Activated CD4-positive, alpha-beta T cell treated with anti-CD3 and anti-CD28 coated beads, Interleukin-2, amount 10 ng/mL, durations not matched to agents 7 days and 5 days (primary cell): Measurements from ENCODE around the gene ATP5PO. TPM values are rescaled to one million over a fixed set of nuclear protein-coding genes. Genes with fewer than 3 reads are reported as not detected.

Experiments
- CTCF ChIA-PET: fragments of 350-600 bp; sonication (Branson Sonifier 250); formaldehyde crosslinking; loops from one replicate; lab custom pipeline; 2021; ENCODE audit warnings: antibody characterized with exemption; lab: Charles Lee
- POLR2A ChIA-PET: fragments of 350-600 bp; sonication (Branson Sonifier 250); formaldehyde crosslinking; loops from one replicate; lab custom pipeline; 2021; ENCODE audit warnings: antibody characterized with exemption; lab: Charles Lee
- DNase-seq: peaks from one replicate; pipeline ENCODE4 v3.0.0-alpha.2; 2020
- H3K27ac Mint-ChIP-seq: one replicate; pipeline ENCODE4 v1.8.0; 2021; ENCODE audit warnings: mild to moderate bottlenecking, moderate library complexity, mixed read lengths
- H3K27me3 Mint-ChIP-seq: one replicate; pipeline ENCODE4 v1.8.0; 2021; ENCODE audit warnings: mixed read lengths
- H3K36me3 Mint-ChIP-seq: one replicate; pipeline ENCODE4 v1.8.0; 2021; ENCODE audit warnings: low read depth, mixed read lengths
- H3K4me1 Mint-ChIP-seq: one replicate; pipeline ENCODE4 v1.8.0; 2021; ENCODE audit warnings: mixed read lengths
- H3K4me3 Mint-ChIP-seq: one replicate; pipeline ENCODE4 v1.8.0; 2021; ENCODE audit warnings: mild to moderate bottlenecking, moderate library complexity, mixed read lengths
- H3K9me3 Mint-ChIP-seq: one replicate; pipeline ENCODE4 v1.8.0; 2021; ENCODE audit warnings: mixed read lengths
- total RNA-seq, 2 experiments: library from RNA; stranded (reverse); gene quantifications; one replicate each; pipeline ENCODE4 v1.2.3, GENCODE V29; 2021

ATP5PO gene
- total RNA-seq, 2 experiments from 2014 or later: 190 to 201 TPM

DNA sequence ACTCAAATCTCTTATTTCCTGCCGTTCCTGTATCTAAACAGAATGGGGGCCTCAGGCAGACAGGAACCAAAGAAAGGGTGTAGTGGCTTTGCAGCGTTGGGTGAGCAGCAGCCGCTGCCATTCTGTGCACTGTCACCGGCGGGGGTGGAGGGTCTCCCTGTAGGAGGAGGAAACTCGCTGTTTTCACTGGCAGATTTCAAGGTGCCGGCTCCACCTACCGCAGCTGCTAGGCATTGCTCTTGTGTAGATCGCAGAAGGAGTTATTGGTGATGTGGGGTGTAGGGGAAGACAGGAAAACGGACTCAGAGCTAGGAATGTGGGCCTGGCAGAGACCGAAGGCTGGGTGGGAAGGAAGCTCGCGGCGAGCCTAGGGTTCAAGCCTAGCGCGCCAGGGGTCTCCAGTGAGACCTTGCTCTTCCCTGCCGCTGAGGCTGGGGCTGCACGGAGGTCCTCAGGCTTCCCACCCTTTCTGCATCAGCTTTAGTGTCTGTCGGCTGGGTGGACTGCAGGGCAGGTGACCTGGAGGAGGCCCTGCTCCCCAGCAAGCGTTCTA, 20.8 kb downstream of the ATP5PO start:
- ChIA-PET CTCF (interaction anchor here (1.5 kb wide), 1 partner anchor 17 kb away, joined by 3 read pairs; no protein-coding TSS in a partner anchor), POLR2A (no interaction called here)
- H3K4me3 Mint-ChIP-seq: peak overlapping the region; percentile 26
- H3K4me1 Mint-ChIP-seq: peaks cover 16% of the 10 kb centered on the region
- H3K27ac Mint-ChIP-seq: peak overlapping the region; percentile 59
- H3K9me3 Mint-ChIP-seq: no peaks in the 10 kb centered on the region
- peaks cover 3% of the 10 kb centered on the region for H3K36me3 Mint-ChIP-seq
- DNase-seq: peak; percentile 65
- peaks cover 3% of the 10 kb centered on the region for H3K27me3 Mint-ChIP-seq

DNA sequence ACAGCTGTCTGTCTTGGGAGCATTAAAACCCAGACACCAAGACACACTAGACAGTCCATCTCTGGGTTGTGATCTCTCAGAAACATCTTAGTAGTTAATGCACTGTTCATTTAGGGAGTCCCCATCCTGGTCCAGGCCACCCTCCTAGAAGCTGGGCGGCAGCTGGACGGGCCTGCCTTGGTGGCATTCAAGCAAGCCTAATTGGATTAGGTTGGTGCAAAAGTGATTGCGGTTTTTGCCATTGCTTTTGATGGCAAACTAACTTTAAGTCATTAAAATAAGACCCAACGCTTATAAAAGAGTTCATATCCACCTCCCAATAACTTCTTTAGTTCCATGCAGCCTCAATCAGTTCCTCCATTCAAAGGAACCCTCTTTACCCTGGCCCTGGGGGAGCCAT, 21.7 kb downstream of the ATP5PO start:
- peaks cover 13% of the 10 kb centered on the region for H3K4me1 Mint-ChIP-seq
- no peaks in the 10 kb centered on the region for H3K36me3 Mint-ChIP-seq
- H3K27ac Mint-ChIP-seq: no peak overlapping the region
- no peaks in the 10 kb centered on the region for H3K9me3 Mint-ChIP-seq
- H3K27me3 Mint-ChIP-seq: peaks cover 7% of the 10 kb centered on the region
- ChIA-PET CTCF (interaction anchor here (1.5 kb wide), 1 partner anchor 17 kb away, joined by 3 read pairs; no protein-coding TSS in a partner anchor), POLR2A (no interaction called here)
- H3K4me3 Mint-ChIP-seq: no peak overlapping the region
- DNase-seq: no peak

DNA sequence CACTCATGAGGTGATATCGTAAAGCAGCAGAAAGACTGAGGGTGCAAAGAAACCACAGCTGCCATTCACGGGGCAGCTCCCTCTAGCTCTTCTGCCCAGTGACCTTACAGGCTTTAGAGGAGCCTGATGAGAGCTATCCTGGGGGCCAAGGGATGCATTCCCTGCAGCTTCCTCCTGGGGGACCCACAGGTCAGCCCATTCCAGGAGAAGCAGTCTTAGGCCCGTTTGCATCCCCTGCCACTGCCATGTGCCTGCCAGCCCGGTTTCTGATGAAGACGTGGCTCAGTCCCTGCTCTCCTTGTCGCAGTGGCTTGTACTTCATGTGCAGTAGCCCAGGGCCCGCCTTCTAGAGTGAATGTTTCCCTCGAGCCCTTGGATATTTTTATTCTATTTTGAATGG, 22.8 kb downstream of the ATP5PO start:
- no peaks in the 10 kb centered on the region for H3K36me3 Mint-ChIP-seq
- no peak overlapping the region for H3K4me3 Mint-ChIP-seq
- POLR2A ChIA-PET: no interaction called here
- no peak for DNase-seq
- H3K27me3 Mint-ChIP-seq: peaks cover 7% of the 10 kb centered on the region
- no peak overlapping the region for H3K27ac Mint-ChIP-seq
- no peaks in the 10 kb centered on the region for H3K9me3 Mint-ChIP-seq
- H3K4me1 Mint-ChIP-seq: peaks cover 13% of the 10 kb centered on the region
- CTCF ChIA-PET: no interaction called here

DNA sequence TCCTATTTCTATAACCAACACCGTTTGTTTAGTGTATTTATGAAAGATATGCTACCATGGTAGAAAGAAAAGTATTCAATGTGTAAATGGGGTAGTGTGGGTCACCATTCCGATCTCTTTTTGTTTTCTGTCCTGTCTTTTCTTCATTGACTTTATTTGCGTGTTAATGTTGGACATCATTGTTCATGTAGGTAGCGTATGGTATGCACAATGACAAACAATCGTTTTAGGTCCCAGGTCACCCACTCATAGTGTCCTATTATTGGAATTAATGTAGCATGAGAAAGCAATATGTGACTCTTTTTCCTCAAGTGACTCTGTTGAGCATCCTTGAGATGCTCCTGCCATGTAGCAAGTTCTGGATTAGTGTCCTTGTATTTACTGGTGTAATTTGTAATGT, 25.4 kb downstream of the ATP5PO start:
- H3K27me3 Mint-ChIP-seq: peaks cover 7% of the 10 kb centered on the region
- H3K27ac Mint-ChIP-seq: no peak overlapping the region
- no peak for DNase-seq
- no peak overlapping the region for H3K4me3 Mint-ChIP-seq
- H3K4me1 Mint-ChIP-seq: peaks cover 8% of the 10 kb centered on the region
- H3K9me3 Mint-ChIP-seq: no peaks in the 10 kb centered on the region
- ChIA-PET CTCF (no interaction called here), POLR2A (no interaction called here)
- no peaks in the 10 kb centered on the region for H3K36me3 Mint-ChIP-seq

DNA sequence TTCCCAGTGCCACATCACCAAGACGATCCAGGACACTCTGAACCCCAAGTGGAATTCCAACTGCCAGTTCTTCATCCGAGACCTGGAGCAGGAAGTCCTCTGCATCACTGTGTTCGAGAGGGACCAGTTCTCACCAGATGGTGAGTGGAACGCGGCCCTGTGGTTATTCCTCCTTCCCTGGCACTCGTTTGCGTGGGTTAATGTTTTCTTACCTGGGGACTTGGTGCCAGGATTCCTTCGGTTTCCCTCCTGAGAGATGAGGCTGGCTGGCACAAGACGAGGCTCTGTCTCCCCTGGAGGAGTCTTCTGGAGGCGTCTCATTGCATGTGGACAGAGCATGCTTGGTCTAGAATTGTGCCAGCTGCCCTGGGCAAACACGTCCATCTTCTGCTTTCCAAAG, 29.3 kb downstream of the ATP5PO start:
- CTCF ChIA-PET: no interaction called here
- POLR2A ChIA-PET: no interaction called here

DNA sequence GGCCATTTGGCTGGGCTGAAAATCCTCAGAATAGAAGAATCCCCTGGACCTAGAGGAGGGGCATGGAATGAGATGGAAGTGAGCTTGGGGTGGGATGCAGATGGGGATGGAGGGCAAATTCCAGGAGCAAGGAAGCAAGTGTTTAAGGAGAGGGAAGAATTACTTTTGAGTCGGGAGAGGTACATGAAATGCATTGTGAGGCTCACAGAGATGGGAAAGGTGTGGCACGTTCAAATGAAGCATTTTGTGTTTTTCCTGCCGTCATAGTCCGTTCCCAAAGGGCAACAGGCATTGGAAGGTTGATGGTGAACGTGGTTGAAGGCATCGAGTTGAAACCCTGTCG, 30.5 kb downstream of the ATP5PO start:
- H3K27ac Mint-ChIP-seq: no peak overlapping the region
- H3K9me3 Mint-ChIP-seq: no peaks in the 10 kb centered on the region
- H3K27me3 Mint-ChIP-seq: peaks cover 5% of the 10 kb centered on the region
- H3K36me3 Mint-ChIP-seq: no peaks in the 10 kb centered on the region
- ChIA-PET CTCF (interaction anchor here (0.6 kb wide), 1 partner anchor 328 kb away, joined by 4 read pairs; no protein-coding TSS in a partner anchor), POLR2A (no interaction called here)
- DNase-seq: no peak
- no peak overlapping the region for H3K4me3 Mint-ChIP-seq
- no peaks in the 10 kb centered on the region for H3K4me1 Mint-ChIP-seq

More for the DNA sequence above, 29.3 kb downstream of the ATP5PO start:
- H3K27ac Mint-ChIP-seq: no peak overlapping the region
- DNase-seq: no peak
- no peak overlapping the region for H3K4me3 Mint-ChIP-seq
- no peaks in the 10 kb centered on the region for H3K4me1 Mint-ChIP-seq
- no peaks in the 10 kb centered on the region for H3K9me3 Mint-ChIP-seq
- no peaks in the 10 kb centered on the region for H3K36me3 Mint-ChIP-seq
- H3K27me3 Mint-ChIP-seq: peaks cover 5% of the 10 kb centered on the region

DNA sequence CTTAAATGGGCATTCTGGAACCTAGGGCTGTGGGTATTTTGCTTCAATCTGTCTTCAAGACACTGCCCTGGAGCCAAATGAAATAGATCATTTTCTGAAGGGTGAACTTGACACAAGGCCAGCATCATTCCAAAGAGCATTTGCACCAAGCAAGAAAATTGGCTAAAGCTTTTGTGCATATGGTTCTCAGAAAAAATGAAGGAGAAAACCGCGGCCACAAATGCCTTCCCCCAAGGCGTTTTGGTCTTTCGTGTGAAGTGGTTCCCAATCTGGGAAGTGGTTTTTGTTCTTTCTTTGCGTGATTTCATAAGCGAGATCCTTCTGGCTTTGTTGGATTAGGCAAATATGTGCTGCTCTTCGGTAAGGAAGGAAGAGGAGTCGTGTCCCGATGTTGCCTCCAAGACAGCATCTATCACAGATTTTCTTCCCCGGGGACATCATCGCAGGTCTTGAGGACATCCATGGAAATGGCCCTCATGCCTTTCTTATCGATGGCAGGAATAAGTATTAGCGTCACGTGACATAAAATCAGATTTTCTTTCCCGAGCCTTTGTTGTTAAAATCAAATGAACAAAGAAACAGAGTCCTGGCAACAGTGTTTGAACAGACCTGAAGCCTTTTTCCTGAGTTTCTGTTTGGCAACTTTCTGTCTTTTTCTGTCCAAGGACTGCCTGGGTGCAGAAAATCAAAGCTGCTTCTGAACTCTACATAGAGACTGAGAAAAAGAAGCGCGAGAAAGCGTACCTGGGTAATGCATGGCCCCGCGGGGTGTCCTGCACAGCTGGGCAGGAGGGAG, 31.0 kb downstream of the ATP5PO start:
- ChIA-PET POLR2A (no interaction called here), CTCF (interaction anchor here (0.6 kb wide), 1 partner anchor 328 kb away, joined by 4 read pairs; no protein-coding TSS in a partner anchor)
- Mint-ChIP-seq H3K9me3 (no peaks in the 10 kb centered on the region), H3K4me3 (no peak overlapping the region), H3K4me1 (no peaks in the 10 kb centered on the region), H3K36me3 (no peaks in the 10 kb centered on the region), H3K27me3 (peaks cover 5% of the 10 kb centered on the region), H3K27ac (no peak overlapping the region)
- DNase-seq: no peak

DNA sequence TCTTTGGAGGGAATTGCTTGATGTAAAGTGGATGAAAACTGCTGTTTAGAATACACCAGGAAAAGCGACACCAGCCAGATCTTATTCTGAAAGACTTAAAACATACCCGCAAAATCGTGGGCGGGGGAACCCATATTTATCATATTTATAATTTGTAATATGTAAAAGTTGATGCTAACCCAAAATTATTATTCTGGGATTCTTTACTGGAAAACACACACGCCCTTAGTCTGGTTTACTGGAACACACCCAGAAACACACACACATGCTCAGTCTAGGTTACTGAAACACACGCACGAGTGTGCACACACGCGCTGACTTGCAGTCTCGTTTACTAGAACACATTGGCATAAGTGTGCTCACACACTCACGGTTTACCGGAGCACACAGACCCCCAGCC, 32.5 kb downstream of the ATP5PO start:
- CTCF ChIA-PET: interaction anchor here (0.6 to 1.7 kb wide), 2 partner anchors 171 to 175 kb away, joined by 3 read pairs; no protein-coding TSS in a partner anchor
- no peak overlapping the region for H3K27ac Mint-ChIP-seq
- H3K9me3 Mint-ChIP-seq: no peaks in the 10 kb centered on the region
- POLR2A ChIA-PET: no interaction called here
- DNase-seq: no peak
- no peak overlapping the region for H3K4me3 Mint-ChIP-seq
- H3K4me1 Mint-ChIP-seq: no peaks in the 10 kb centered on the region
- no peaks in the 10 kb centered on the region for H3K36me3 Mint-ChIP-seq
- H3K27me3 Mint-ChIP-seq: peaks cover 2% of the 10 kb centered on the region

DNA sequence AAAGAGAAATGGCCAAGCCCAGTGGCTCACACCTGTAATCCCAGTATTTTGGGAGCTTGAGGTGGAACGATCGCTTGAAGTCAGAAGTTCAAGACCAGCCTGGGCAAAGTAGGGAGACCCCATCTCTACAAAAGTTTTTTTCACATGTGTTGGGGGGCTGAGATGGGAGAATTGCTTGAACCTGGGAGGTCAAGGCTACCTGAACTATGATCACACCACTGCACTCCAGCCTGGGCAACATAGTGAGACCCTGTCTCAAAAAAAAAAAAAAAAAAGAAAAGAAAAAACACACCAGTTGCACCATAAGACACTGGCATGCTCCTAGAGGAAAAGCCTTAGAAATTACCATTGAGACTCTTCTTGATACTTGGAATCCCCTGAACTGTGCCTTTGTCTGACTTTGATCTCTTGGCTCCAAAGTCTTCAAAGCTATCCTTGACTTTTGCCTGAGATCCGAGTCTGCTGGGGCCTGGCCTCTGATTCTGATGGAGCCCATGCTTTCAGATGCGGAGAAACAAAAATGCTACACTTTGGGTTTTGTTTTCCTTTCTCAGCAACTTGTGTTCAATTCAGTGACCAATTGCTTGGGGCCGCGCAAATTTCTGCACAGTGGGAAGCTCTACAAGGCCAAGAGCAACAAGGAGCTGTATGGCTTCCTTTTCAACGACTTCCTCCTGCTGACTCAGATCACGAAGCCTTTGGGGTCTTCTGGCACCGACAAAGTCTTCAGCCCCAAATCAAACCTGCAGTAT, 33.7 kb downstream of the ATP5PO start:
- no peak overlapping the region for H3K27ac Mint-ChIP-seq
- no peak overlapping the region for H3K4me3 Mint-ChIP-seq
- H3K27me3 Mint-ChIP-seq: peaks cover 2% of the 10 kb centered on the region
- no peaks in the 10 kb centered on the region for H3K9me3 Mint-ChIP-seq
- H3K4me1 Mint-ChIP-seq: no peaks in the 10 kb centered on the region
- H3K36me3 Mint-ChIP-seq: no peaks in the 10 kb centered on the region
- POLR2A ChIA-PET: no interaction called here
- CTCF ChIA-PET: interaction anchor here (1.7 kb wide), 1 partner anchor 174 kb away, joined by 3 read pairs; no protein-coding TSS in a partner anchor
- no peak for DNase-seq

DNA sequence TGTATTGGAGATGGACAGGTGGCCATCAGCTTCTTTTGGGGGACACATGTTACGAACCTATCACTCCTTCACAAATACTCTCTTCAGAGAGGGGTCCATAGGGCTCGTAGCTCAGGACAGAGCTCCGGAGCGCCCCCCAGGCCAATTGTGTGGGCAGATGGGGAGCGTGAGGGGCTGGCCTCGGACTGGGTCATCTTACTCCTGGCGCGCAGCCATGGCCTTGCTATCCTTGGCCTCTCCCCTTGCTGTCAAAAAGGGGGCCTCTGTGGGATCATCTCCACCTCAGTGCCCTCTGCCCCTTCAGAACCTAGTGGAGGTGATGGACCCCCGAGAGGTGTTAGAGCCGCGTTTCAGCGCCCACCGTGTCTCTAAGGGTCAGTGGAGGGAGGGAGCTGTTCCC, 35.0 kb downstream of the ATP5PO start:
- no peak overlapping the region for H3K4me3 Mint-ChIP-seq
- POLR2A ChIA-PET: no interaction called here
- H3K27ac Mint-ChIP-seq: no peak overlapping the region
- H3K4me1 Mint-ChIP-seq: no peaks in the 10 kb centered on the region
- H3K9me3 Mint-ChIP-seq: no peaks in the 10 kb centered on the region
- peaks cover 3% of the 10 kb centered on the region for H3K27me3 Mint-ChIP-seq
- no peaks in the 10 kb centered on the region for H3K36me3 Mint-ChIP-seq
- DNase-seq: no peak
- CTCF ChIA-PET: no interaction called here

DNA sequence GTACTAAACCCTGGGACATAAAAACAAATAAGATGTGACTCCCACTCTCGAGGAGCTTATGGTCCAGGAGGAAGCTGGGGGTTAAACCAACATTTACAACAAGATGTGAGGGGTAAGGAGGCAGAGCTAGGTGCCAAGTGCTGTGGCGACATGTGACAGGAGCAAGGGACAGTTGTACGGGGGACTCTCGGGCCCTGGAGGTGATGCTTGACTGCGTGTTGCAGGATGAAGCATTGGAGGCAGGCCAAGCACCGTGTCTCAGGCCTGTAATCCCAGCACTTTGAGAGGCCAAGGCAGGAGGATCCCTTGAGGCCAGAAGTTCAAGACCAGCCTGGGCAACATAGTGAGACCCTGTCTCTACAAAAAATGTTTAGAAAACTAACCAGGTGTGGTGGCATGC, 36.8 kb downstream of the ATP5PO start:
- Mint-ChIP-seq H3K4me3 (no peak overlapping the region), H3K27me3 (peaks cover 1% of the 10 kb centered on the region), H3K4me1 (no peaks in the 10 kb centered on the region), H3K36me3 (no peaks in the 10 kb centered on the region), H3K9me3 (no peaks in the 10 kb centered on the region), H3K27ac (no peak overlapping the region)
- POLR2A ChIA-PET: no interaction called here
- CTCF ChIA-PET: no interaction called here
- no peak for DNase-seq

DNA sequence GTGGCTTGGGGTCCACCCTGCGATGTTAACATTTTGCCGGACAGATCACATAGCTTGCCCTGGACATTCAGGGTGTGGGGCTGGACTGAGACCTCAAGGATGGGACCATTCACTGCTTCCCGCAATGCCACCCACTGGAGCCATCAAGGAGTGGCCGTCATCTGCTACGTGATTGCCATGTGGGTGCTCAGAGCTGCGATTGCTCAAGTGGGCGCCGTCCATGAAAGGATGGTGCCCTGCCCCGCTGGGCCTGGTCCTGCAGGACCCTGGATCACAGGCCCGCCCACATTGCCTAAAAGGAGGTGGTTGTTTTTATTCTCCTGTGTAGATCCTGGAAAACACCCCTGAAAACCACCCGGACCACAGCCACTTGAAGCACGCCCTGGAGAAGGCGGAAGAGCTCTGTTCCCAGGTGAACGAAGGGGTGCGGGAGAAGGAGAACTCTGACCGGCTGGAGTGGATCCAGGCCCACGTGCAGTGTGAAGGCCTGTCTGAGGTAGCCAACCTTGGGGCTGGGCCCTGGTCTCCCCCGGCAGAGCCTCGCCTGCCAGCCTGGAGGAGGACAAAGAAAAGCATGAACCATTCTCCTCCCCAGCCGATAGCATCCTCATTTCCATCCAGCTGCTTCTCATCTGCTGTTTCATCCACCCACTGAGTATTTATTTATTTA, 40.4 kb downstream of the ATP5PO start:
- POLR2A ChIA-PET: no interaction called here
- CTCF ChIA-PET: interaction anchor here (0.8 kb wide), 1 partner anchor 473 kb away, joined by 3 read pairs; no protein-coding TSS in a partner anchor

More for the DNA sequence above, 40.4 kb downstream of the ATP5PO start:
- Mint-ChIP-seq H3K9me3 (no peaks in the 10 kb centered on the region), H3K36me3 (no peaks in the 10 kb centered on the region), H3K27ac (no peak overlapping the region), H3K4me3 (no peak overlapping the region), H3K4me1 (no peaks in the 10 kb centered on the region), H3K27me3 (peaks cover 1% of the 10 kb centered on the region)
- DNase-seq: no peak
